GM19452 (cell line): ENCODE results near the gene UBE2R2.
"Not testable (repeated sequence)": the region's sequence is repeated elsewhere in the genome, so short reads cannot be mapped to it uniquely, and the experiment has no call there.

ENCODE experiments used
- ATAC-seq: cut with Tn5 transposase; IDR thresholded peaks from one replicate; pipeline ENCODE4 v1.9.1; 2021; ENCODE audit not compliant: unreplicated experiment

Gene UBE2R2

DNA sequence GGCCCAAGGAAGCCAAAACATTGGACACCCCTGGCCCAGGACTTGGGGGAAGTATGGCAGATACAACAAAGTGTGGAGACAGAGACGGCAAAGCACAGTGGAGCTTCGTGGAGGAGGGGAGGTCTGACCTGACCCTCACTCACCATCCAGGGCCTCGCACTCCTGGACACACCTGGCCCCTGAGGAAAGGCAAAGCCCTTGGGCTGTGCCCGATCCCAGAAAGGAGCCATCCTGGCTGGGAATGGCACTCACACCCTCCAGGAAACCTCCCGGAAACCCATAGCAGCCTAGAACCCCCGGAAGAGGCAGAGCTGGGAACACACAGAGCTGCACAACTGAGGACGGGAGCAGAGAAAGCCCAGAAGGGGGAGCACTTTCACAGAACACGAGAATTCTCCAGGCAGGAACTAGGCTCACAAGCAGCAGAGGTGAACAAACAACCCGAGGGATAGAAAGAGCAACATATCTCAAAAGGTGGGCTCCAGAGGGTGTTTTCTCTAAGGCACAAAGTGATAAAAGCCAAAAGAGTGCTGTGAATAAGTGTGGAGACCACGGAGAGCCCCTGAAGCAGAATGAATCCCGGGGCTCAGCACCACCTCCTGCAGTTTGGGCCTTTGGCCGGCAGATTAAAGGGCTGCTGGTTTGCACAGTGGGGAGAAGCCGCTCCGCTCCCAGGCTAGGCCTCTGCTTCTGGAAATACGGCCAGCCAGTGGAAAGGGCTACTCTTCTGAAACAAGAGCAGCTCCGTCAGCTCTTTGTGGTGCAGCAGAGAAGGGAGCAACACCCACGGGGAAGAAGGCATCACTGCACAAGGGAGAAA, 108.2 kb downstream of the UBE2R2 start:
- ATAC-seq, result no peak

DNA sequence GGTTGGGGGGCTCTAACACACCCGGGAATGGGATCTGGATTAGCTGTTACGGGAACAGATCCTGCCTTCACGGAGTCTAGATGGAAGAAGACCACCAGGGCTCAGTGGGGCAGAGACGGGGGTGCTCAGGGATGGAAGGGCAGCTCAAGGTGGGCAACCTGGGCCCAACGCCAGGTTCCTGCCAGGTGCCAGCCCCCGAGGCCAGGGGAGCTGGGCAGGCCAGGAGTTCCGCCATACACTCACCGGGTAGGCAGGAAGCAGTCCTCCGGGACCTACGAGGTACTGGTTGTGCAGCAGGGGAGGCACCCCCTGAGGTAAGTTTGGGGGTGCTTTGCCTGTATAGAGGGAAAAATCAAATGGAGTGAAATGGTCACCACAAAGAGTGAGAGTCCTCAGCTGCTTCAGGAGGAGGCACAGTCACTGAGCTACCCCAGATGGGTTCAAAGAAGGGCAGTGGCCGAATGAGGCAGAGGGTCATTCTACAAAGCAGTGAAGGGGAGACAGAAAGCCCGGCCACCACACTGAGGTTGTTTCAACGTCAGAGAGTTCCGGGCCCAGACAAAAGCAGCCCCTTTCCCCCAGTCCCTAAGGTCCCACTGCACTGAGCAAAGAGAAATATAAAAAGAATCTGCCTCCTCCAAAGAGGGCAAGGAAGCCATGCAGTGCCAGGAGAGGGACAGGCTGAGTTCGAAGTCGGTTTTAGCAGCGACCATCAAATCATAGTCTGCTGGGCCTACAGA, 110.0 kb downstream of the UBE2R2 start:
- no peak for ATAC-seq

DNA sequence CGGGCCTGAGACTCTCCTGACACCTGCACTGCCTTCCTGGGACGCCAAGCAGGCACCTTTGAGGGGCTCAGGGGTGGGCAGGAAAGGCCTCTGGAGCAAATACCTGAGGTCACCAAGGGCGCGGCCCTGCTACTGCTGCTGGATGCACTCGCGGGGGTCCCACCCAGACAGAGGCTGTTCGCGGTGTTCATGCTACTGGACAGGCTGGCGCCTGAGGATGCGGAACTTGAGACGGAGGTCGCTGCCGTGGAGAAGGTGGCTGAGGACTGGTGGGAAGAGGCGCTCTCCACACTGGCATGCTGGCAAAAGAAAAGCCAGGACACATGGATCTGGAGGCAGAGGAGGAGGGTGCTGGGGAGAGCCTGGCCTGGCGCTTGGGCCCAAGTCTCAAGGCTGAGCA, 110.7 kb downstream of the UBE2R2 start:
- no peak for ATAC-seq

DNA sequence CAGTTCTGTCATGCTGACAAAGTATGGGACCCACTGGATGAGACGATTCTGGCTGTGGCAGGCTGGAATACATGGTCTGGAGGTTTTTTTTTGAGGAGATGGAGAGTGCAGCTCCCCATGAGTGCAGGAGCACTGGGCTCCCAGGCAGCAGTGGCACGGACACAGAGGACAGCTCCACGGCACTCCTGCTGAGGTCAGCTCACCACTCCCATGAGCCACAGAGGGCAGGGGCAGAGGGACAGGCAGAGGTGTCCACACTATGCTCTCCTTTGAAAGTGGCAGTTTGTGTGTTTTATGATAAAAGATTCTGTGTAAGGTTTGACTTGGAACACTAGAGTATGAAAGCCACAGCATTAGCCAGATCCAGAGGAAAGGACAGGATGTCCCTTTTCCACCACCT, 114.4 kb downstream of the UBE2R2 start:
- ATAC-seq, result no peak

DNA sequence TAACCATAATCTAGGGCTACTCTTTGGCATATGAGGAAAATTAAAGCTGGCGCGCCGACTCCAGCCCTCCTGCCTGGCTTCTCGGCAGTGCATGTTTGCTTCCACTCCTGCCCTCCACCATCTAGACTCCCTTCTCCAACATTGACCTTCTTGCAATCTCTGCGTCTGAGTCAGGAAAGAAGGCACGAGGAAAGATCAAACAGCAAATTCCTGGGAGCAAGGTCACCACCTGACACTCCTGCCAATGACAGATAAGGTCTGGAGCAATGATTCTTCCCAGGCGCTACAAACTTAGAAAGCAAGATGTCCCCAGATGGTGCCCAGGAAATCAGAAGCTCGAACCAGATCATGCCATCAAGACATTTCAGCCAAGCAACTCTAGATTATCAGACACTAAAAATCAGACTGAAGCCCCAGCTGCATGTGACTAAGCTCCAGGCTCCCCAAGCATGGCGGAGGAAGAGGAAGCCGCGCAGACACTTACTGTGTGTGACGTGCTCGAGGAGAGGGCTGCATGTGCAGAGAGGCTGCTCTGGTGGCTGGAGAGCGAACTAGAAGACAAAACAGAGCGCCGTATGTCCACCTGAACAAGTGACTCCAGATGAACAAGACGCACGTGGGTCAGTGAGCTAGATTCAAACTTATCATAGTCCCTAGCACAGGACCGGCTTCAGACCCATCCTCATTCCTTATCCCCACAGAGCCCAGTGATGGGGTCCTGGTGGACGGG, 115.3 kb downstream of the UBE2R2 start:
- ATAC-seq, result no peak

DNA sequence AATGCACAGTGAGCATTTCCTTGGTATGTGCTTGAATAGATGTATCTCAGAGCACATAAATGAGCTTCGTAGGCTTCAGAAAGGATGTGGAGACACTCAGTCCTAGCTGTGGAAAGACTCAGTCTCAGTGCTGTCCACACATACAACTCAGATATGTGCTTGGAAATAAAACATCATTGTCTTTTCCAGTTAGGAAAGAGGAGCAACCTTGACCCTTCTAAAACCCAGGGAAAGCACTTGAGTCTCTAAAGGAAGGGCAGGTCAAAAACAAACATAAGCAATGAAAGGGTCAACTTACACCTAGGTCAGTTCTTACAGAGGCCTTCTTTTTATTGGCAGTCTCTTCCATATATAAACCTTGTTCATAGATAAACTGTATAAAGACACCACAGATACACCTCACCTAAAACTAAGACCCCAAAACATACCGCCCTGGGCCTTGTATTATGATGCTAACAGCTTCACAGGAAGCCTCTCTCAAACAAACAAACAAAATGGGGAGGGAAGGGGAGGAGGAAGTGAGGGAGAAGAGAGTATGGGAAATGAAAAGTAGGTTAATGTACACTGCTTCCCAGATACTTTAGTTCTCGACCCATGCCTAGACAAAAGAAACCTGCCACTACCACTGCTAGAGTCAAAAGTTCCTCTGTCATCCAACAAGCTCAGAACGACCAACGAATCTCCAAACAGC, 117.4 kb downstream of the UBE2R2 start:
- no peak for ATAC-seq

DNA sequence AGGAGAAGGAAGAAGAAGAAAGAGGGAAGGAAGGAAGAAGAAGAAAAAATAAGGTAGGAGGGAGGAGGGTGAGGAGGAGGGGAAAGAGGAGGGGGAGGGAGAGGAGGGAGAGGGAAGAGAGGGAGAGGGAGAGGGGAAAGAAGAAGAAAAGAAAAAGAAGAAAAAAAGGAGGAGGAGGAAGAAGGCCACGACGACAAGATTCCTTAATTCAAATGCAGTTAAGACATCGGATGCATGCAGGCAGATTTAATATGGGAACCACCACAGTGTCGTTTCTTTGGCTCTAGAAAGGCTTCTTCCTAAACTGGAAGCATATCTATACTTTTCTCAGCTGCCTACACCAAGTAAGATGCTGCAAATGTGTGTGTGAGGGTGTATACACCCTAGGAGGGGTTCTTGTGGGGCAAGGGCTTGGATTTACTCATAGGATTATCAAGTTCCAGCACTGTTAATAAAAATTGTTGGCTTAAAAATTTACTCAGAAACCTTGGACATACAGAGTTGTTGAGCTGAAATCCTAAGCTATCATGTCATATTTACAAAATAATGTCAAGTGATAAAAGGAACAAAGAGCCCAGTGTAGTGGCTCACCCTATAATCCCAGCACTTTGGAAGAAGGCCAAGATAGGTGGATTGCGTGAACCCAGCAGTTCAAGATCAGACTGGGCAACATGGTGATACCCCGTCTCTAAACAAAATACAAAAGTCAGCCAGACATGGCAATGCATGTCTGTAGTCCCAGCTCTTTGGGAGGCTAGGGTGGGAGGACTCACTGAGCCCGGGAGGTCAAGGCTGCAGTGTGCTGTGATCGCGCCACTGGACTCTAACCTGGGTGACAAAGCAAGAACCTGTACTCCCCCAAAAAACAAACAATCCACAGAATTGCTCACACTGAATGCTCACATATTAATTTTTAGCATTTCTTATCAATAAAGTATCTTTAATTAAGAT, 123.2 kb downstream of the UBE2R2 start:
- ATAC-seq, result no peak

DNA sequence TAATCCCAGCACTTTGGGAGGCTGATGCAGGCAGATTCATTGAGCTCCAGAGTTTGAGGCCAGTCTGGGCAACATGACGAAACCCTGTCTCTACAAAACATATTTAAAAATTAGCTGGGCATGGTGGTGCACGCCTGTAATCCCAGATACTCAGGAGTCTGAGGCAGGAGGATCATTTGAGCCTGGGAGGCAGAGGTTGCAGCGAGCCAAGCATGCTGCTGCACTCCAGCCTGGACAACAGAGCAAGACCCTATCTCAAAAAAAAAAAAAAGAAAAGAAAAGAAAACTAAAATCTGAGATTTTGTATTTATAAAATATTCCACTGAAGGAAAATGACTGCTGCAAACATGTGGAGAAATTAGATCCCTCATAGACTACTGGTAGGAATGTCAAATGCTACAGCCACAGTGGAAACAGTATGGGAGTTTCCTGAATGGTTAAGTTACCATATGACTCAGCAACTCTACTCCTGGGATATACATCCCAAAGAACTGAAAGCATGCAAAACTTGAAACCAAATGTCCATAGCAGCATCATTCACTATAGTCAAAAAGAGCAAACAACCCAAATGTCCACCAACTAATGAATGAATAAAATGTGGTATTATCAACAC, 125.6 kb downstream of the UBE2R2 start:
- ATAC-seq, result no peak

DNA sequence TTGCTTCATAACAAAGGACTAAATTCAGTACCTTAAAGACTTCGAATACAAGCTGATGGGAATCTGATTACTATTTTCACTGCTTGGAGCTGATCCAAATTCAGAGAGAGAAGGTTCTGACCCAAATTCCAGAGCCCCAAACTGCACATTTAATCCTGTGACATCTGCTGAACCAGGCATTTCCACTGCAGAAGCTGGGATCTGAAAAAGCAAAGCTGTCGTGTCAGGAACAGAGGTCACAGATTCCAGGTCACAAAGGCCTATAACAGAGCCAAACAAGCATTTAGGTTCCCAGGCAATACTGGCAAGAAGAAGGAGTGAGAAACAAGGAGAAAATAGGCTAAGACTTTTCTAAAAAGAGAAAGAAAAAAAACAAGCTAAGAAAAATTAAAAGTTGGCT, 126.4 kb downstream of the UBE2R2 start:
- no peak for ATAC-seq

DNA sequence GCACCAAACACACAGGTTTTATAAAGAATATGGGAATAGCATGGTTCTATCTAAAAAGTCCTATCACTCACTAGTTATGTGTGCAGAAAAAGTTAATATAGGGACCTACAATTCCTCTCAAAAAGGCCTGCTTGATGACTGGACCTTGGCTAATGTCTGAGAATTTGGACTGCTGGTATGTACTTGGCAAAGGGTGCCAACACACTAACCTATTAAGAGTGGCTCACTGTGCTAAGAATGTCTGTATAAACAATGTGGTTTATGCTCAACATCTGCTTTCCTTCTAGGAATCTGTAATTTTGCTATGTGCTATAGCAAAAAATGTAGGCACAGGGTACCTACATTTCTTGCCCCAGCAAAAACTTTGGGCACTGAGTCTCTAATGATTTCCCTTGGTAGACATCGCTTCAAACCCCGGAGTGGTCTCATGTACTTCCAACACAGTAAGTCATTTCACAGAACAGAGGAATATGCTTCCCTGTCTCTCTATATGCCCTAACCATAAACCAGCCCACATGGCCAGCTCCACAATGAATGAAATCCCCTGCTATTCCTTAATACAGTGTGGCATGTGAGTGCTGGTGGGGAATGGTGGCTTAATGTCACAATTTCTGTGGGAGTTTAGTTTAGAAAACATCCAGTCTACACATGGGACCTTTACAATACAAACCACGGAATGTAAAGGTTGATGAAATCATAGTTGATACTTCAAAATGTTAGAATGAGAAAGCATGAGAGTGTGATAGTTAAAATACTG, 130.0 kb downstream of the UBE2R2 start:
- no peak for ATAC-seq

DNA sequence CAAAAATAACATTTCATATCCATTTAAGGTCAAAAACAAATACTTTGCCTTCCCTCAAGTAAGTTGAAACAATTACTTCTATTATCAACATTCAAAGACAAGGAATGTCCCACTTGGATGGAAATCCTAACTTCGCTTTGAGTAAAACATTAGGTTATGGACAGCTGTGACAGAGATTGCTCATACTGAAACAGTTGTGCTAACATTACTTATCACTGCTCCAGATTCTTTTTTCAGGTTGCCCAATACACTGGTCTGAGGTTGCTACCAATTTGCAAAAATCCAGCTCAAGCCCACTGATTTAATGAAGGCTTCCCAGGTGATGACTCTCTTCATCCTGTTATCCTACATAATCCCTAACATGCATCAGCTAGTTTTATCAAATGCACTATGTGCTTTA, 133.4 kb downstream of the UBE2R2 start:
- no peak for ATAC-seq

DNA sequence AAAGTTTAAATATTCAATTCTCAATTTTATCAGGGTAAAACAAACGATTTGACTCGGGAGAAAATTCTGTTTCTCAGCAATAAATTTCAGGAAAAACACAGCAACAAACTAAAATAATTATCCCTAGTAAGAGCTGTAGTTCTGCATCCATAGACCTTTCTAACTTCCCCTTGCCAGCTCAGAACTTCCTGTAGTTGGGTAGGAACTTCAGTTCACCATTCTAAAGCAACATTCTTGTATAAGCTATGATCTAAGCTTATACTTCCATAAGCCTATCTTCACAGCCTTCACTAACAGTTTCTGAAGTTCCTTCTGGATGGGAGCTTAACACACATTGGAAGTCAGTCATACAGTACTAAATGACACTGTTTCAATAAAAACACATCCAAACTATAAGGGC, 135.1 kb downstream of the UBE2R2 start:
- no peak for ATAC-seq

DNA sequence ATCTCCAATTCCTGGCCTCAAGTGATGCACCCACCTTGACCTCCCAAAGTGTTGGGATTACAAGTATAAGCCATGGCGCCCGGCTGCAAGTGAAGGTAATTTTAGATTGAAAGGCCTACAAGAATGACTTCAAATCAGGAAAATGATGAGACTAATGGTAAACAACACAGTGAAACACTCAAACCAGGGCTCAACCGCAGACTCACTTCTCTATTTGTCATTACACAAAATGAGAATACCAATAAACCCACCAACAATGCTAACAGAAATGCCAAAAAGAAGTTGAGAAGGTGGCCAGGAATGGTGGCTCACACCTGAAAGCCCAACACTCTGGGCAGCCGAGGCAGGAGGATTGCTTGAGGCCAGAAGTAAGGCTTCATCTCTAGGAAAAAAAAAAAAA, 139.6 kb downstream of the UBE2R2 start:
- no peak for ATAC-seq

DNA sequence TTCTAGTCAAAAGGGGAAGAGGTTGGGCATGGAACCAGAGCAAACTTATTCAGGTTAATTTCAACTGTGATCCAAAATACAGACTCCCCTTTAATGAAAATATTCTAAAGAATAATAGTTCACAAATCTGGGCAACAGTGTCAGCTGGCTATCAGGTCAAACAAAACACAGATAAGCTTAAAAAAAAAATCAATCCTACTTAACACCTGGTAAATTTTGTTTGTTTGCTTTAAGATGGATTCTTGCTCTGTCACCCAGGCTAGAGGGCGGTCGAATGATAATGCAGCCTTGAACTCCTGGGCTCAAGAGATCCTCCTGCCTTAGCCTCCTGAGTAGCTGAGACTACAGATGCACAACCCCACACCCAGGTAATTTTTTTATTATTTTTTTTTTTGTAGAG, 142.8 kb downstream of the UBE2R2 start:
- no peak for ATAC-seq

DNA sequence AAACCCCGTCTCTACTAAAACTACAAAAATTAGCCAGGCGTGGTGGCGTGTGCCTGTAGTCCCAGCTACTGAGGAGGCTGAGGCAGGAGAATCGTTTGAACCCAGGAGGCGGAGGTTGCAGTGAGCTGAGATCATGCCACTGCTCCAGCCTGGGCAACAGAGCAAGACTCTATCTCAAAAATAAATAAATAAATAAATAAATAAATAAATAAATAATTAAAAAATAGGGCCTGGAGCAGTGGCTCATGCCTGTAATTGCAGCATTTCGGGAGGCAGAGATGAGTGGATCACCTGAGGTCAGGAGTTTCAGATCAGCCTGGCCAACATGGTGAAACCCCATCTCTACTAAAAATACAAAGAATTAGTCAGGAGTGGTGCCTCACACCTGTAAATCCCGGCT, 145.5 kb downstream of the UBE2R2 start:
- not testable (repeated sequence) for ATAC-seq

DNA sequence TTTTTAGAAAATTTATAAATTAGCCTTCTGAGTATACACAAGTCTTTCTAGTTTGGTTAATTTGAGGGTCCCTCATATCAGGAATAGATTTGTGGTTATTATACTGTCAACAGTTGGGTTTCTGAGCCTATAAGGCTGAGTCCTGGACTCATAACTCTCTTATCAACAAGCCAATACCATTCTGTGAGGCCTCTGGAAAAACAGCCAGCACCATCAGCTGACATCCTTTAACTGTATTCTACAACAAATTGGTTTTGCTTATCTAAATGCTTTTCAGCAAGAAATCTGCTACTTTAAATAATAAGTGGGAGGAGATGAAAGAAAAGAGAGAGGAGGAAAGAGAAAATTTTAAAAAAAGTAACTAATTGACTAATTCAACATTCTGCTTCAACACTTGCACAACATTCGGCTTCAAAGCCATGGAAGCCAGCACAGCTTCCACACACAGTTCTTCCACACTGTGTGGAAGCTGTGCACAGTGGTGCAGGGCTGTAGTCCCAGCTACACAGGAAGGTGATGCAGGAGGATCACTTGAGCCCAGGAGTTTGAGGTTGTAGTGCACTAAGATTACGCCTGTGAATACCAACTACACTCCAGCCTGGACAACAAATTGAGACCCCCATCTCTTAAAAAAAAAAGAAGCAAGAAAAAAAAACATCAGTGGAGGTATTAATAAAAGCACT, 147.3 kb downstream of the UBE2R2 start:
- ATAC-seq, result no peak
